LoVo (cell line): ENCODE data around the gene MZT2B.
A peak's percentile ranks its signal among the peaks of the same experiment; 100 is the strongest.
"Not testable (repeated sequence)": the region's sequence is repeated elsewhere in the genome, so short reads cannot be mapped to it uniquely, and the experiment has no call there.

ENCODE experiments used
- DNase-seq: peaks from one replicate; pipeline ENCODE4 v3.0.0-alpha.2; 2016; ENCODE audit warnings: low spot score

The MZT2B gene

DNA sequence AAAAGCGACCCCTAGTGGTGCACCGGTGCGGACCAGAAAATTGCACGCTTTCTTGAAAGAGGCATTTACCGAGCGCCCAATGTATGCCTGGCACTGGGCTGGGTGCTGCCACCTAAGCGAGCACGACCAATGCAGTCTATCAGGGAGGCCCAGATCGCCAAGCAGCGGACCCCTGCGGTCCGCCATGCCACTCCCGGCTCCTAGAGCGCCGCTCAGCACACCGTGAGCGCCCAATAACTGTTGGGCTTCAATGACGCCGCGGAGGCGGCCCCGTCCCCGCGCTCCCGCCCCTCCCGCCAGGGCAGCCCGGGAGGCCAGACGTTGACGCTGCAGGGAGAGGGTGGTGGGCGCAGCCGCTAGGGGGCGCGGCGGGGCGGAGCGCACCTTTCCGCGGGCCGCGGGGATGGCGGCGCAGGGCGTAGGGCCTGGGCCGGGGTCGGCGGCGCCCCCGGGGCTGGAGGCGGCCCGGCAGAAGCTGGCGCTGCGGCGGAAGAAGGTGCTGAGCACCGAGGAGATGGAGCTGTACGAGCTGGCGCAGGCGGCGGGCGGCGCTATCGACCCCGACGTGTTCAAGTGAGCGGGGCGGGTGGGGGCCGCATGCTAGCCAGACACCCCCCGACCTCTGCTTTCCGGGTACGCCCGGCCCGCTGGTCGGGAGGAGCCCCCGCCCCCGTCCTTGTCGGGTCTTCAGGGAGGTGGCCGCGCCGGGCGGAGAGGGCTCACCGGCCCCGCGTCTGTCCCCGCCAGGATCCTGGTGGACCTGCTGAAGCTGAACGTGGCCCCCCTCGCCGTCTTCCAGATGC lies at the start of gene MZT2B:
Gene MZT2B (plus strand): TSS at position 383 of the 803 bp plus-strand sequence. CDS start 21 bp downstream, at position 404.
- peak; percentile 88 for DNase-seq

- DNase-seq = no peak
These were observed 46.1 kb upstream of the MZT2B start for GRCh38 chr2:130135692-130136541.

- DNase-seq = not testable (repeated sequence)
These were observed 45.5 kb upstream of the MZT2B start for GRCh38 chr2:130136546-130136945.

GRCh38 chr2:130137118-130137517 lies 44.9 kb upstream of the MZT2B start:
- DNase-seq = not testable (repeated sequence)

DNA sequence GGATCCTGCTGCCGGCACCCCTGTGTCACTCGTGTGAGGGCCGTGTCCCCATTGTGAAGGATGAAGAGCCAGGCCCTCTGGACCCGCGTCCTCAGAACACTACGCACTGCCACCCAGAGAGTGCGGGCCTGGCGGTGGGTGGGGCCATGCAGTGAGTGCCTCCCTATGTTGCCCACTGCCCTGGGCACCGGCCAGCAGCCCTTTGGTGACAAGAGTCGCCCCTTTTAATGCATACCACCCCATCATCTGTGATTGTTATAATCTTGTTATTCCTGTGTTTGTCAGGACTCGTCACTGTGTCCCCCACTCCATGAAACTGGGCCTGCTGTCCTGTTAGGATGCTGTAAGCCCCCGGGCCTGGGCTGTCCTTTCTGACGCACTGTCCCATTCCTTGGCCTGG lies 43.7 kb upstream of the MZT2B start:
- not testable (repeated sequence) for DNase-seq

- DNase-seq = not testable (repeated sequence)
These were observed 43.2 kb upstream of the MZT2B start for GRCh38 chr2:130138841-130139251.

GRCh38 chr2:130139331-130140280 lies 42.5 kb upstream of the MZT2B start:
- not testable (repeated sequence) for DNase-seq

DNA sequence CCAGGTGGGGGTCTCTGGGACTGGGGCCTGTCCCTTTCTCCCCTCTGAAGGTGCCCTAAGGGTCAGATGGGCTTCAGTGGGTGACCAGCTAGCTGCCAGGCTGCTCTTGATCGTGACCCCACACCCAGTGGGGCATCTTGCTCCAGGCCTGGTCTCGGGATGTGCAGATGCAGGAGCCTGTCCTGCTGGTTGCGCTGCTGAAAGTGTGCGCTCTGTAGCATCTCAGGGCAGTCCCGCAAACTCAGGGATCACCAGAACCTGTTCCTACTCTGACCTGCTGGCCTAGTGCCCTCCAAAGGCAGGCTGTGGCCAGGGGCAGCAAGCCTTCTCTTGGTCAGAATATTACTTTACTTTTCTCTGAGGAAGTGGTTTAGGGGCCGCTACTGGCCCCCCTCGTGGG lies 41.5 kb upstream of the MZT2B start:
- DNase-seq = not testable (repeated sequence)

GRCh38 chr2:130141002-130141401 lies 41.1 kb upstream of the MZT2B start:
- DNase-seq = not testable (repeated sequence)

GRCh38 chr2:130141645-130142370 lies 40.3 kb upstream of the MZT2B start:
- not testable (repeated sequence) for DNase-seq

DNA sequence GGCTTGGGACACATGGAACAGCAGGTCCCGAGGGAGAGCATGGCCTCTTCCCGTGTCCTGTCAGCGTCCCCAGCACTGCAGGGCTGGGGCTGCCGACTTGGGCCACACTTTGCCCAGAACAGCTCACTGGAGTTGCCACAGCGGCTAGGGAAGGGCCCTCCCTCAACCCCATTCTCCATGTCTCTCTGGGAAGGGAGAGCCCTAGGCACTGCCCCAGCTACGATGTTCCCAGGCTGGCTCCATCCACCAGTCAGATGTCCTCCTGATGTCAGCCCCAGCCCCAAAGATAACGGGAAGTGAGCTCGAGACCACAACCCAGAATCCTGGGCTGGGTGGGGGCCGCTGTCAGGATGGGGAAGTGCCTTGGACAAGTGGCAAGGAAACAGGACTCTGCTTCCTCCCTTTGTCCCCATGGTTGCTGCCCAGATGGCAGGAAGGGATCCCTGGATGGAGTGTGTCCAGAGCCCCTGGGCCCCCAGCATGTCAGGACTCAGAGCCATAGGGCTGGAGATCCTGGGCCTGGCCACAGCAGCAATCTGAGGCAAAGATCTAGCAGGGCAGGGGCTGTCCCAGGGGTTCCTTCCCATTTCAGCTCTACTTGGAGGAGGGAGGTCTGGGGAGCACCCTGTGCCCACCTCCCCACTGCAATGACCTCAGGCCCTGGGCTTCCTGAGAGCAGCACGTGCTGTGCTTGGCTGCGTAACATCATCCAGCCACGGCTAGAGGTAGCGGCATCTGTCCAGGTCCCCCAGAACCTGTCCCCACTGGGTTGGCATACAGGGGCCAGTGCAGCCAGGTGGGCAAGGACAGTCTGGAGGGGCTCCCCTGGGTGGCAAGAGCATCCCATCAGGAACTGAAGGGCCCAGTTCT lies 39.4 kb upstream of the MZT2B start:
- not testable (repeated sequence) for DNase-seq

DNA sequence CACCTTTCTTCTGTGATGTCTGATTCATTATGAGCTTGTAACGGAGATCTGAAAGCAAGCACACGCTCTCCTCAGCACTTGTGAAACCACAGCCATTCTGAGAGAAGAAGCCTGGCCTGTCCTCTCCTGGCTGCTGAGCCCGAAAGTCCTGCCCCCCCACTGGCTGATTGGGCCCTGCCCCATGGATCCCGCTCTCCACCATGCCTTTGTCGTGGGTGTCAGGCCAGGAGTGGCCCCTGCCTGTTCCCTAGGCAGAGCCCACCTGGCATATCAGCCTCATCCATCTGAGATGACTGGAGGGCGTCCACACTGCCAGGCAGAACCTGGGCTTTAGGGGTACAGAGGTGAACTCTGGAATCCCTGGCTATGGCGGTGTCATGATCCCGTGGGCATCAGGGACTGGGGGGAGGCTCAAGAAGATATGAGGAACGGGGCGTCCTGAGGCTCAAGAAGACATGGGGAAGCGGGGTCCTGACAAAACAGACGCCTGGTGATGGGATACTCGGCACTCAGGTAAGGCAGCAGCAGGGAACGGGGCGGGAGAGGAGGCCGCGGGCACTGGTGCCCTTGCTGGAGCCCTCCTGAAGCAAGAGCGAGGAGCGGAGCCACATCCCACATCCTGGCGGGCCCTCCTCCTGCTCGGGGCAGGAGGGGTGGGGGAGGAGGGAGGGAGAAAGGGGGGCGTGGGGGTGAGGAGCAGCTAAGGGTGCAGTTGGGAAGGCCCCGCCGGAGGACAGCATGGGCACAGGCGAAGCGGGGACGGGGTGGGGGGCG lies 38.6 kb upstream of the MZT2B start:
- DNase-seq = not testable (repeated sequence)

- peak; percentile 39 for DNase-seq
These were observed 37.1 kb upstream of the MZT2B start, which contains the start of gene CCDC74B for GRCh38 chr2:130145006-130145414. CCDC74B (minus strand) TSS chr2:130145112; CDS start chr2:130144996, 116 bp downstream.

DNA sequence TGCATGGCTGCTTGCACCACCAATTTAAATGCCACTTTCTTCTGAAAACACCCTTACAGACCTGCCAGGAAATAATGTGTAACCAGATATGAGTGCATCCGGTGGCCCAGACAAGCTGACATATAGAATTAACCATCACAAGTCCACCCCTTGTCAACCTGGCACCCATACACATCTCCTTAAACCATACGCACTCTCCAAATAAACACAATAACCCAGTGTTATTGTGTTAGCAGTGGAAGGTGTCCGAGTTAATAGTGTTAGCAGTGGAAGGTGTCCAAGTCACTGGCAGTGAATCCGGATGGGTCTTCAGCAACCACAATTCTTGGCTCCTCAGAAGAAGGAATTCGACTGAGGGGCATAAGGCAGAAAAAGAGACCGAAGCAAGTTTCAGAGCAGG lies 33.5 kb upstream of the MZT2B start:
- not testable (repeated sequence) for DNase-seq

- no peak for DNase-seq
These were observed 31.6 kb upstream of the MZT2B start for GRCh38 chr2:130150181-130151144.

DNA sequence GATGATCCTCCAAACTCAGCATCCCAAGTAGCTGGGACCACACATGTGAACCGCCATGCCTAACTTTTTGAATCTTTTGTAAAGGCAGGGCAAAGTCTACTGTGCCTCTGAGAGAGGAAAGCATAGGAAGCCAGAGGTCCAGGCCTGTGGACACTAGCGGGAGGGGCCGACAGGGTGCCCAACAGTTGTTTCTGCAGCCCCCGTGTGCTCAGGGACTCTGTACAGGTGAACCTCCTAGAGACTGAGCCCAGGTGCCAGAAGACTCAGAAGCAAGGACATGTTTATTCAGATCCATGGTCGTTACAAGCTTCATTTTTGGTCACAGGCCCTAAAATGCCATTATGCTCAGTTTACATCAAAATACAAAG lies 30.9 kb upstream of the MZT2B start:
- not testable (repeated sequence) for DNase-seq

GRCh38 chr2:130152136-130152815 lies 29.8 kb upstream of the MZT2B start:
- DNase-seq = not testable (repeated sequence)
